Peyer's patch (tissue), 4 donors: Measurements from ENCODE around the gene ANKRD30A. TPM values are rescaled to one million over a fixed set of nuclear protein-coding genes. Genes with fewer than 3 reads are reported as not detected.
"Not testable (repeated sequence)": the region's sequence is repeated elsewhere in the genome, so short reads cannot be mapped to it uniquely, and the experiment has no call there.

ENCODE experiments used
- DNase-seq, 3 donors: peaks; one replicate each; pipeline ENCODE4 v3.0.0-alpha.2; 2017 to 2019
- H3K27ac ChIP-seq, 4 donors: fragments of 200-600 bp; sonication (generic); one replicate each; pipeline ENCODE4 v1.5.1; 2016 to 2019
- H3K27me3 ChIP-seq, 2 donors: fragments of 200-600 bp; sonication (generic); one replicate each; pipeline ENCODE4 v1.5.1; 2019
- H3K36me3 ChIP-seq, 3 donors: fragments of 200-600 bp; sonication (generic); one replicate each; pipeline ENCODE4 v1.5.1; 2016 to 2019
- H3K4me1 ChIP-seq, 4 donors: fragments of 200-600 bp; sonication (generic); one replicate each; pipeline ENCODE4 v1.5.1; 2016 to 2019
- H3K4me3 ChIP-seq, 4 donors: fragments of 200-600 bp; sonication (generic); 1 replicate in 3 of 4; 2 replicates in 1 of 4; pipeline ENCODE4 v1.5.1; 2016 to 2019; ENCODE audit warnings: mild to moderate bottlenecking in 1 of 4
- H3K9me3 ChIP-seq, 4 donors: fragments of 200-600 bp; sonication (generic); one replicate each; pipeline ENCODE4 v1.5.1; 2016 to 2019; ENCODE audit warnings: mild to moderate bottlenecking in 1 of 4
- CTCF ChIP-seq, 6 experiments: fragments of 450-650 bp in 4 of 6; fragments of 200-600 bp in 2 of 6; sonication (generic) in 1 of 6; IDR thresholded peaks; one replicate each; pipeline ENCODE4 v1.5.1; 2017 to 2019; ENCODE audit warnings: antibody characterized with exemption in 6 of 6, mild to moderate bottlenecking in 3 of 6, moderate library complexity in 1 of 6
- POLR2A ChIP-seq, 2 donors: fragments of 450-650 bp; IDR thresholded peaks; one replicate each; pipeline ENCODE4 v1.5.1; 2017; ENCODE audit warnings: antibody characterized with exemption in 2 of 2, mild to moderate bottlenecking in 2 of 2, moderate library complexity in 2 of 2
- total RNA-seq, 4 donors: library from RNA; depleted of rRNA; stranded (reverse); fragments of >200 nt; gene quantifications; one replicate each; pipeline ENCODE4 v1.1.0, GENCODE V29; 2016

ANKRD30A gene
- total RNA-seq: not detected

GRCh38 chr10:37125191-37125732 lies at the start of gene ANKRD30A:
ANKRD30A (plus strand) TSS chr10:37125598; CDS start chr10:37125788, 190 bp downstream.
- no peak within 1 kb of the TSS for H3K4me3 ChIP-seq
- DNase-seq: no peak
- H3K36me3 ChIP-seq: no peaks in the 10 kb centered on the region
- no peaks in the 10 kb centered on the region for H3K4me1 ChIP-seq
- TF ChIP-seq CTCF (IDR thresholded peaks at IDR 0.05) (no peak), POLR2A (IDR thresholded peaks at IDR 0.05) (no peak)
- no peak within 1 kb of the TSS for H3K27ac ChIP-seq
- no peaks in the 10 kb centered on the region for H3K27me3 ChIP-seq
- peaks cover 0 to 3% (median 0%) of the 10 kb centered on the region in 4 donors for H3K9me3 ChIP-seq

- H3K4me1 ChIP-seq, H3K36me3 ChIP-seq, H3K27me3 ChIP-seq, H3K27ac ChIP-seq, H3K4me3 ChIP-seq, H3K9me3 ChIP-seq, DNase-seq: not testable (repeated sequence)
Measured at GRCh38 chr10:37076083-37076482, 49.3 kb upstream of the ANKRD30A start.

- Histone ChIP-seq H3K4me1 (no peaks in the 10 kb centered on the region), H3K36me3 (no peaks in the 10 kb centered on the region), H3K9me3 (peaks cover 0 to 3% (median 0%) of the 10 kb centered on the region in 4 donors), H3K4me3 (no peak overlapping the region), H3K27me3 (no peaks in the 10 kb centered on the region), H3K27ac (no peak overlapping the region)
- DNase-seq: no peak
- TF ChIP-seq POLR2A (IDR thresholded peaks at IDR 0.05): no peak
- no peak for TF ChIP-seq CTCF (IDR thresholded peaks at IDR 0.05)
Measured at GRCh38 chr10:37095792-37096573, 29.4 kb upstream of the ANKRD30A start.

GRCh38 chr10:37101261-37101660 lies 24.1 kb upstream of the ANKRD30A start:
- no peak for DNase-seq
- TF ChIP-seq CTCF (IDR thresholded peaks at IDR 0.05) (no peak), POLR2A (IDR thresholded peaks at IDR 0.05) (no peak)
- Histone ChIP-seq H3K36me3 (no peaks in the 10 kb centered on the region), H3K4me3 (no peak overlapping the region), H3K27ac (no peak overlapping the region), H3K9me3 (peaks cover 0 to 3% (median 0%) of the 10 kb centered on the region in 4 donors), H3K4me1 (no peaks in the 10 kb centered on the region), H3K27me3 (no peaks in the 10 kb centered on the region)

GRCh38 chr10:37109000-37109399 lies 16.4 kb upstream of the ANKRD30A start:
- Histone ChIP-seq H3K4me3 (no peak overlapping the region), H3K4me1 (no peaks in the 10 kb centered on the region), H3K9me3 (peaks cover 0 to 3% (median 0%) of the 10 kb centered on the region in 4 donors), H3K36me3 (no peaks in the 10 kb centered on the region), H3K27ac (no peak overlapping the region), H3K27me3 (no peaks in the 10 kb centered on the region)
- no peak for DNase-seq
- TF ChIP-seq POLR2A (IDR thresholded peaks at IDR 0.05) (no peak), CTCF (IDR thresholded peaks at IDR 0.05) (no peak)

- Histone ChIP-seq H3K4me3 (no peak overlapping the region), H3K27me3 (no peaks in the 10 kb centered on the region)
- no peak for TF ChIP-seq CTCF (IDR thresholded peaks at IDR 0.05)
- no peak for TF ChIP-seq POLR2A (IDR thresholded peaks at IDR 0.05)
Measured at GRCh38 chr10:37124532-37124931, 866 bp upstream of the ANKRD30A start.

More at GRCh38 chr10:37124532-37124931, 866 bp upstream of the ANKRD30A start:
- Histone ChIP-seq H3K4me1 (no peaks in the 10 kb centered on the region), H3K9me3 (peaks cover 0 to 3% (median 0%) of the 10 kb centered on the region in 4 donors), H3K27ac (no peak overlapping the region), H3K36me3 (no peaks in the 10 kb centered on the region)
- no peak for DNase-seq
